ENCODE measurements around the gene DDX17. TPM values are rescaled to one million over a fixed set of nuclear protein-coding genes. Genes with fewer than 3 reads are reported as not detected.

DDX17 gene
- total RNA-seq, 2 experiments from 2014 or later: 508 to 626 TPM

GRCh38 chr22:38461057-38461413, 45.1 kb downstream of the DDX17 start:
- Histone ChIP-seq H3K27ac (ENCODE audit: low read depth, low read length, poor library complexity, severe bottlenecking) (no peak overlapping the region), H3K4me1 (ENCODE audit: insufficient read depth, low read length, poor library complexity, severe bottlenecking) (peaks cover 34% of the 10 kb centered on the region), H3K36me3 (ENCODE audit: insufficient read depth, low read length) (no peaks in the 10 kb centered on the region), H4K20me1 (ENCODE audit: insufficient read depth, low read length) (no peaks in the 10 kb centered on the region), H3K4me2 (ENCODE audit: low read length) (peak overlapping the region; percentile 55), H3K9me2 (ENCODE audit: insufficient read depth, low read length) (no peaks in the 10 kb centered on the region), H2AFZ (ENCODE audit: low read length) (0 out of 2 replicates have a peak overlapping the region, but pooled peaks have one; percentile 18), H3K79me2 (ENCODE audit: insufficient read depth, low read depth, low read length) (no peaks in the 10 kb centered on the region), H3K4me3 (ENCODE audit: low read depth, low read length, poor library complexity, severe bottlenecking) (no peak overlapping the region), H3K9me3 (ENCODE audit: low read length) (no peaks in the 10 kb centered on the region)
- TF ChIP-seq CTCF (conservative IDR thresholded peaks at IDR 0.05; ENCODE audit: low read length): no peak
- TF ChIP-seq EZH2phosphoT487 (IDR thresholded peaks at IDR 0.05; ENCODE audit: borderline replicate concordance, low read depth, low read length): no peak
- POLR2A ChIA-PET: no interaction called here
- CTCF ChIA-PET (ENCODE audit: unreplicated experiment): no interaction called here
- no peak for DNase-seq (ENCODE audit: low spot score)
- no TSS peak for BruUV-seq (replicated peaks)
- intact Hi-C loops (cut with micrococcal nuclease; ENCODE audit: unreplicated experiment): loop anchor here (5.0 kb wide), 2 partner anchors 111 to 409 kb away; partner anchors contain the start of gene DMC1

DNA sequence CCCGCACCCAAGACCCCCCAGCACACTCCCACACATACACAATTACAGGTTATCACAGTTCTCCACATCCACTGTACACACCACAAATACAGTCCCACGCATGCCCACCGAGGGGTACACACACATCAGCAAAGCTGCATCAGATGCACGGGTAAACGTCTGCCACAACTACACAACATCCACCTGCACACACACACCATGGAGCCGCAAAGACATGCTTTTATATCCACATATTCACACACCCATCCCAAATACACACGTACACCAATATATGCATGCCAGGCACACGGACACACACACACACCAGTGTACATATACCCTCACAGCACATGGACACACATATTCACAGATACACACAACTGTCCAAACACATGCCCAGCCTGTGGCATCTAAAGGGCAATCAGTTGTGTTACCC, 45.7 kb downstream of the DDX17 start:
- no peak for DNase-seq (ENCODE audit: low spot score)
- H3K36me3 ChIP-seq (ENCODE audit: insufficient read depth, low read length): no peaks in the 10 kb centered on the region
- no TSS peak for BruUV-seq (replicated peaks)
- no peak overlapping the region for H2AFZ ChIP-seq (ENCODE audit: low read length)
- ChIA-PET CTCF (ENCODE audit: unreplicated experiment) (no interaction called here), POLR2A (no interaction called here)
- intact Hi-C loops (cut with micrococcal nuclease; ENCODE audit: unreplicated experiment): loop anchor here (5.0 kb wide), 2 partner anchors 112 to 408 kb away; partner anchors contain the start of gene DMC1
- H3K9me2 ChIP-seq (ENCODE audit: insufficient read depth, low read length): no peaks in the 10 kb centered on the region
- no peaks in the 10 kb centered on the region for H4K20me1 ChIP-seq (ENCODE audit: insufficient read depth, low read length)
- peaks cover 28% of the 10 kb centered on the region for H3K4me1 ChIP-seq (ENCODE audit: insufficient read depth, low read length, poor library complexity, severe bottlenecking)
- H3K9me3 ChIP-seq (ENCODE audit: low read length): no peaks in the 10 kb centered on the region
- no peaks in the 10 kb centered on the region for H3K79me2 ChIP-seq (ENCODE audit: insufficient read depth, low read depth, low read length)
- no peak overlapping the region for H3K4me2 ChIP-seq (ENCODE audit: low read length)
- TF ChIP-seq EZH2phosphoT487 (IDR thresholded peaks at IDR 0.05; ENCODE audit: borderline replicate concordance, low read depth, low read length) (no peak), CTCF (conservative IDR thresholded peaks at IDR 0.05; ENCODE audit: low read length) (no peak)
- no peak overlapping the region for H3K27ac ChIP-seq (ENCODE audit: low read depth, low read length, poor library complexity, severe bottlenecking)
- no peak overlapping the region for H3K4me3 ChIP-seq (ENCODE audit: low read depth, low read length, poor library complexity, severe bottlenecking)

- Histone ChIP-seq H2AFZ (ENCODE audit: low read length) (no peak overlapping the region), H3K36me3 (ENCODE audit: insufficient read depth, low read length) (no peaks in the 10 kb centered on the region), H3K4me2 (ENCODE audit: low read length) (no peak overlapping the region), H3K9me3 (ENCODE audit: low read length) (no peaks in the 10 kb centered on the region), H3K27ac (ENCODE audit: low read depth, low read length, poor library complexity, severe bottlenecking) (no peak overlapping the region), H3K9me2 (ENCODE audit: insufficient read depth, low read length) (no peaks in the 10 kb centered on the region), H3K79me2 (ENCODE audit: insufficient read depth, low read depth, low read length) (no peaks in the 10 kb centered on the region), H4K20me1 (ENCODE audit: insufficient read depth, low read length) (no peaks in the 10 kb centered on the region), H3K4me3 (ENCODE audit: low read depth, low read length, poor library complexity, severe bottlenecking) (no peak overlapping the region), H3K4me1 (ENCODE audit: insufficient read depth, low read length, poor library complexity, severe bottlenecking) (peaks cover 12% of the 10 kb centered on the region)
- DNase-seq (ENCODE audit: low spot score): no peak
- POLR2A ChIA-PET: interaction anchor here (0.6 kb wide), 2 partner anchors 20 to 650 kb away, joined by 3 read pairs; no protein-coding TSS in a partner anchor
- intact Hi-C loops (cut with micrococcal nuclease; ENCODE audit: unreplicated experiment): no loop called here
- TF ChIP-seq EZH2phosphoT487 (IDR thresholded peaks at IDR 0.05; ENCODE audit: borderline replicate concordance, low read depth, low read length) (no peak), CTCF (conservative IDR thresholded peaks at IDR 0.05; ENCODE audit: low read length) (no peak)
- no TSS peak for BruUV-seq (replicated peaks)
- CTCF ChIA-PET (ENCODE audit: unreplicated experiment): no interaction called here
These were observed 49.0 kb downstream of the DDX17 start for GRCh38 chr22:38456841-38457699.
